Raji (cell line): Measurements from ENCODE around the gene MADCAM1.

Experiments used
- POLR2A ChIP-seq: IDR thresholded peaks from 2 replicates; pipeline ENCODE4 v1.6.1; 2011; ENCODE audit warnings: low read depth, low read length, control low read depth; ENCODE audit not compliant: insufficient read depth

The MADCAM1 gene

GRCh38 chr19:494171-495080 lies 1.9 kb upstream of the MADCAM1 start:
- TF ChIP-seq POLR2A: no peak

DNA sequence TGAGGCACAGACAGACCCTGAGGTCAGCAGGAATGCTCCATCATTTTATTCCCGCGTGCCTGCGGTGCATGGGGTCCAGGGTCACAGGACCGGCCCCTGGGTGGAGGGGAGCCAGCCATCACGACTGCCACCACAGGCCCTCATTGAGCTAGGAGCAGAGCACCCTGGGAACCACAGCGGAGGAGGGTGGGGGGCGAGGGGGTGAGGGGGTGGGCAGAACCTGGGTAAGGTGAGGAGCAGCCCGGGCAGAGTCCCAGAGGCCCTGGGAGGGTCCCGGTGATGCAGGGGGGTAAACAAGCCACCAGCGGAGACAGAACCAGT lies 1.2 kb upstream of the MADCAM1 start:
- TF ChIP-seq POLR2A: no peak

GRCh38 chr19:495402-496111 lies 729 bp upstream of the MADCAM1 start:
- no peak for TF ChIP-seq POLR2A

- TF ChIP-seq POLR2A: no peak
These were observed 700 bp downstream of the MADCAM1 start for GRCh38 chr19:496986-497385.

- no peak for TF ChIP-seq POLR2A
These were observed 1.2 kb downstream of the MADCAM1 start for GRCh38 chr19:497491-497868.

DNA sequence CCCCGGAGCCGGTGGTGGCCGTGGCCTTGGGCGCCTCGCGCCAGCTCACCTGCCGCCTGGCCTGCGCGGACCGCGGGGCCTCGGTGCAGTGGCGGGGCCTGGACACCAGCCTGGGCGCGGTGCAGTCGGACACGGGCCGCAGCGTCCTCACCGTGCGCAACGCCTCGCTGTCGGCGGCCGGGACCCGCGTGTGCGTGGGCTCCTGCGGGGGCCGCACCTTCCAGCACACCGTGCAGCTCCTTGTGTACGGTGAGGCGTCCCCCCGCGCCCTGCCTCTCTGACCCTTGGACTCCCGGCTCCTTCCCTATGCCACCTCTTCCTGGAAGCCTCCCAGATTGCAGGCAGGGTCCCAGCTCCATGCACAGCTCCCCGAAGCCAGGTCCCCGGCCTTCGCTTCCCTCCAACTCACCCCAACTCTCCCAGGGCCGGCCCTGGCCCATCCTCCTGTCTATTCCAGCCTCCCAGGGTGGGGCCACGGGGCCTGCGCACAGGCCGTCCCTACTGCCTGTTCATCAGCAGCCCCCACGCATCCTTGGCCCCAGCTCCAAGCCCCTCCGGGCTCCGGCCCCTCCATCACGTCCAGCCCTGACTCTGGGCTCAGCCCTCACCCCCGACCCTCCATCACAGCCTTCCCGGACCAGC lies 1.7 kb downstream of the MADCAM1 start:
- TF ChIP-seq POLR2A: no peak

DNA sequence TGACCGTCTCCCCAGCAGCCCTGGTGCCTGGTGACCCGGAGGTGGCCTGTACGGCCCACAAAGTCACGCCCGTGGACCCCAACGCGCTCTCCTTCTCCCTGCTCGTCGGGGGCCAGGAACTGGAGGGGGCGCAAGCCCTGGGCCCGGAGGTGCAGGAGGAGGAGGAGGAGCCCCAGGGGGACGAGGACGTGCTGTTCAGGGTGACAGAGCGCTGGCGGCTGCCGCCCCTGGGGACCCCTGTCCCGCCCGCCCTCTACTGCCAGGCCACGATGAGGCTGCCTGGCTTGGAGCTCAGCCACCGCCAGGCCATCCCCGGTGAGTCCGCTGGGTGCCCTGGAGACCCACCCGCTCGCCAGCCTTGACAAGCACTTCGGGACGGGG lies 2.2 kb downstream of the MADCAM1 start:
- no peak for TF ChIP-seq POLR2A

DNA sequence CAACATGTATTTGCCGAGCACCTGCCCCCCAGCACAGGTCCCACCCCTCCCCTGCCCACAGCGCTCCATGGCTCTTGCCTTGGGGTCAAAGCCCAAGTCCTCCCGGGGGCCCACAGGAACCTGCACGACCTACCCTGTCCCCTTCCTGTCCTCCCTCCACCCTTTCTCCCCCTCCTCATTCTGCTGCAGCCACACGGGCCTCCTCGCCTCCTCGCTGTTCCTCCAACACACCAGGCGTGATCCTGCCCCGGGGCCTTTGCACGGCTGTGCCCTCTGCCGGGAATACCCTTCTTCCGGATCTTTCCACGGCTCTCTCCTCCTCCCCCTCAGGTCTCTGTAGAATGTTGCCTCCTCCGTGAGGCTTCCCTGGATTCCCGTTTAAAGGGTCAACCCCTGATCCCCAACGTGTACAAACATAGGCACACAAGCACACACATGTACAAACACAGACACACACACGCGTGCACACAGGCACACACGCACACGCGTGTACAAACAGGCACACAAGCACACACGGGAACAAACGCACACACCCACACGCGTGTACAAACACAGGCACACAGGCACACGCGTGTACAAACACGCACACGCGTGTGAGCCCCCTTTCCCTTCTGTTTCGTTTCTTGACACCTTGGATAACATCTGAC lies 2.8 kb downstream of the MADCAM1 start:
- TF ChIP-seq POLR2A: no peak

DNA sequence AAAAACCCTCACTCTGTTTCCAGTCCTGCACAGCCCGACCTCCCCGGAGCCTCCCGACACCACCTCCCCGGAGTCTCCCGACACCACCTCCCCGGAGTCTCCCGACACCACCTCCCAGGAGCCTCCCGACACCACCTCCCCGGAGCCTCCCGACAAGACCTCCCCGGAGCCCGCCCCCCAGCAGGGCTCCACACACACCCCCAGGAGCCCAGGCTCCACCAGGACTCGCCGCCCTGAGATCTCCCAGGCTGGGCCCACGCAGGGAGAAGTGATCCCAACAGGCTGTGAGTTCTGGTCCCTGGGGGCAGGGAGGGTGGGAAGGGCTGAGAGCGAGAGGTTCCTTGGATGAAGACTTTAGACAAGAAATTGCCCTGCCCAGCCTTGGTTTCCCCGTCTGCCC lies 5.4 kb downstream of the MADCAM1 start:
- TF ChIP-seq POLR2A: no peak

- no peak for TF ChIP-seq POLR2A
These were observed 8.3 kb downstream of the MADCAM1 start for GRCh38 chr19:504616-505015.

GRCh38 chr19:506404-507285 lies 10.4 kb downstream of the MADCAM1 start:
- peak; percentile 62 for TF ChIP-seq POLR2A

DNA sequence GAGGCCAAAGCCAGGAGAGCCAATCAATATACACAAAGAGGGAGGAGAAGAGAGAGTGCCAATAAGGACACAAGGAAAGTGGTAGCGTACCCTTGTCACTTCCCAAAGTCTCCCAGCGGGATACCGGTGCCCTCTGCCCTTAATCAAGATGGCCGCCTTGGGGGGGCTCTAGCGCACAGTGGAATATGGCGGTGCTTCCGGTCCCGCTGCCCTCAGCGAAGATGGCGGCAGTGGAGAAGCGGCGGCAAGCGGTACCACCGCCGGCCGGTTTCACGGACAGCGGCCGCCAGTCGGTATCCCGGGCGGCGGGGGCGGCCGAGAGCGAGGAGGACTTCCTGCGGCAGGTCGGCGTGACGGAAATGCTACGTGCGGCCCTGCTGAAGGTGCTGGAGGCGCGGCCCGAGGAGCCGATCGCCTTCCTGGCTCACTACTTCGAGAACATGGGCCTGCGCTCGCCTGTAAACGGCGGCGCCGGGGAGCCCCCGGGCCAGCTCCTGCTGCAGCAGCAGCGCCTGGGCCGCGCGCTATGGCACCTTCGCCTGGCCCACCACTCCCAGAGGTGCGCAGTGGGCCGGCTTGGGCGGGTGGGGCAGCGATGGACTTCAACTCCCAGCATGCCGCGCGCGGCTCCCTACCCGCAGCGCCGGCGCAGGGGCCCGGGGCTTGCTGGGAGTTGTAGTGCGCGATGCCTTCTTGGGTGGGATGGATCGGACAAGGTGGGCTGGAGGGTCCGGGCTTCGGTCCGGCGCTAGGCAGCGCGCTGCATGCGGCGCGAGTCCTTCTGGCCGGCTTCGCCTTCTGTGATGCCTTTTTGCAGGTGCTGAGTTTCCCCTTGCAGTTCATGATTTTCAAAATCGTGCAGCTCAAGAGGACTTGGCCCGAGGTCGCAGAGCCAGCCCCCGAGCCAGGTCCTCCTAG lies 11.3 kb downstream of the MADCAM1 start, which contains the start of gene TPGS1:
Gene TPGS1, plus strand, starts transcription at position 212 of the 918 bp plus-strand sequence. Its CDS starts 10 bp downstream, at position 222.
- peak; percentile 42; the same call in 1 of the 2 replicates for TF ChIP-seq POLR2A
